ENCODE results near the gene BIRC7. TPM values are rescaled to one million over a fixed set of nuclear protein-coding genes. Genes with fewer than 3 reads are reported as not detected.

BIRC7 gene
- total RNA-seq, 1 donor from 2014 or later = 1.2 TPM

DNA sequence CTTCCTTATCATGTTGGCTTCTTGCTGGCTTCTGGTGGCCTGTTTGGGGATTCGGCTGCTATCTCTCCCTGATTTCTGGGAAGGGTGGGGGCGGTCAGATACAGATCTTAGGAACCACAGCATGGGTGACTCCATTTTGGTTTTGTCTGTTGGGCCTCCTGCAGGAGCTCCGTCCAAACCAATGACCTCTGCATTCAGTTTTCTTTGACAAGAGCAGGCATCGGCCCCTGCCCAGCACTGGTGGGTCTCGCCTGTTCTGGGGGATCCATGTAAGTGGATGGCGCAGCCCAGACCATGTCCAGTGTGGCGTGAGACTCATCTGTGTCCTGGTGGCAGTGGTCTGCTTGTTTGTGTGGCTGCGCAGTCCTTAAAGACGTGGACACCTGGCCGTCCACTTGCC, 28.3 kb downstream of the BIRC7 start:
- TF ChIP-seq CTCF (conservative IDR thresholded peaks at IDR 0.05) = no peak
- Mint-ChIP-seq H3K27ac (no peak overlapping the region), H3K36me3 (no peaks in the 10 kb centered on the region), H3K4me1 (ENCODE audit: unreplicated experiment) (peaks cover 21% of the 10 kb centered on the region), H3K4me3 (no peak overlapping the region), H3K9me3 (no peaks in the 10 kb centered on the region), H3K27me3 (no peaks in the 10 kb centered on the region)
- DNase-seq (ENCODE audit: extremely low spot score, unreplicated experiment) = no peak

- no peaks in the 10 kb centered on the region for H3K9me3 Mint-ChIP-seq
- no peak for TF ChIP-seq CTCF (conservative IDR thresholded peaks at IDR 0.05)
- no peak overlapping the region for H3K27ac Mint-ChIP-seq
- DNase-seq (ENCODE audit: extremely low spot score, unreplicated experiment) = no peak
- no peak overlapping the region for H3K4me3 Mint-ChIP-seq
- H3K4me1 Mint-ChIP-seq (ENCODE audit: unreplicated experiment) = peaks cover 22% of the 10 kb centered on the region
- no peaks in the 10 kb centered on the region for H3K27me3 Mint-ChIP-seq
- no peaks in the 10 kb centered on the region for H3K36me3 Mint-ChIP-seq
These were observed 28.8 kb downstream of the BIRC7 start for GRCh38 chr20:63264519-63264918.

GRCh38 chr20:63265891-63266515, 30.3 kb downstream of the BIRC7 start:
- peaks cover 31% of the 10 kb centered on the region for H3K4me1 Mint-ChIP-seq (ENCODE audit: unreplicated experiment)
- H3K27ac Mint-ChIP-seq = no peak overlapping the region
- H3K4me3 Mint-ChIP-seq = no peak overlapping the region
- H3K27me3 Mint-ChIP-seq = no peaks in the 10 kb centered on the region
- no peaks in the 10 kb centered on the region for H3K36me3 Mint-ChIP-seq
- no peaks in the 10 kb centered on the region for H3K9me3 Mint-ChIP-seq
- DNase-seq (ENCODE audit: extremely low spot score, unreplicated experiment) = no peak
- no peak for TF ChIP-seq CTCF (conservative IDR thresholded peaks at IDR 0.05)

GRCh38 chr20:63267691-63268090, 32.0 kb downstream of the BIRC7 start:
- no peak for TF ChIP-seq CTCF (conservative IDR thresholded peaks at IDR 0.05)
- Mint-ChIP-seq H3K4me3 (no peak overlapping the region), H3K4me1 (ENCODE audit: unreplicated experiment) (peaks cover 30% of the 10 kb centered on the region), H3K27ac (no peak overlapping the region), H3K36me3 (no peaks in the 10 kb centered on the region), H3K9me3 (no peaks in the 10 kb centered on the region), H3K27me3 (no peaks in the 10 kb centered on the region)
- DNase-seq (ENCODE audit: extremely low spot score, unreplicated experiment) = no peak

DNA sequence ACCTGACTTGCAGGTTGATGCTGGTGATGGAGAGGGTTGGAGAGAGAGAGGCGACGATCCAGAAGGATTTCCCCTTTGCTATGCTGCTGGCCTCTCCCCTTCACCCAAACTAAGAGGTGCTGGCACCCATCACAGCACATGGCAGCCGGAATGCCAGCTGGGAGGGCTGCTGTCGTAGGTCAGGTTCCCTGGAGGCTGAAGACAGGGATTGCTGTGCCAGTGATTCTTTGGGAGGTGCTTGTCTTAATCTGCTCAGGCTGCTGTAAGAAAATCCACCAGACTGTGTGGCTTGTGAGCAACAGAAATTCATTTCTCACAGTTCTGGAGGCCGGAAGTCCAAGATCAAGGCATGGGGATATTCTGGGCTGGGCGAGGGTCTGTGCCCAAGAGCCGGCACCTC, 32.6 kb downstream of the BIRC7 start:
- no peak for TF ChIP-seq CTCF (conservative IDR thresholded peaks at IDR 0.05)
- H3K4me1 Mint-ChIP-seq (ENCODE audit: unreplicated experiment) = peaks cover 30% of the 10 kb centered on the region
- peak overlapping the region; percentile 55 for H3K27ac Mint-ChIP-seq
- no peaks in the 10 kb centered on the region for H3K36me3 Mint-ChIP-seq
- no peaks in the 10 kb centered on the region for H3K27me3 Mint-ChIP-seq
- DNase-seq (ENCODE audit: extremely low spot score, unreplicated experiment) = no peak
- peak overlapping the region; percentile 31 for H3K4me3 Mint-ChIP-seq
- H3K9me3 Mint-ChIP-seq = no peaks in the 10 kb centered on the region
